ENCODE results near the gene TMEM86B. TPM values are rescaled to one million over a fixed set of nuclear protein-coding genes. Genes with fewer than 3 reads are reported as not detected.

The TMEM86B gene
- total and polyA plus RNA-seq, 2 donors (not counting 3 experiments of a cell fraction or from before 2014, with no cell fraction given) = 4.5 to 5.4 TPM

DNA sequence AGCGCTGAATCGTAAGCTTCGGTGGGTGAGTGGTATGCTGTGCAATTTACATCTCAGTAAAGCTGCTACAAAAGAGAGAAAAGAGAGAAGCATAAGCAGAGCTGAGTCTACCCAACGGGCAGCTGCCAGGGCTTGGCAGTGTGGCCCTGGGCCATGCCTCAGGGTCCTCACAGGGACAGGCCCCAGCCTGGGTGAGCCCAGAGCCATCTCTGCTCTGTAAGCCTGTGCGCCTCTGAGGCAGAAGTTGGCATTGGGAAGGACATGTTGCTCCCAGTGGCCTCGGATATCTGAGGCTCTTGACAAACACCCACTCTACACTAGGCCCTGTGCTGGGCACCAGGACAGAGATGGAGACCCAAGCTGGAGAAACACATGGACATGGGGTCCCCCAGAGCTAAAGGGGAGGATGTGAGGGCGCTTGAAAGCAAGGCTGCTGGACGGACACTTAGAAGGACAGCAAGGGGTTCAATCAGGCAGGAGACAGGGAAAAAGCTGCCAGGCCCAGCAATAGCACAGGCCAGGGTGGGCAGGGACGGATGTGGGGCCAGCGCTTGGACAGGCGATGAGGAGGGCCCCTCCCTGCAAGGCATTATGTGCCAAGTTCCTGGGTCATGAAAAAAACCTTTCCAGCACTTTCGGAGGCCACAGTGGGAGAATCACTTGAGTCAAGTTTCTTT is 15.6 kb upstream of the TMEM86B start:
- Histone ChIP-seq H3K4me1 (ENCODE audit: control insufficient read depth, extremely low read depth, insufficient read depth, low read length) (no peaks in the 10 kb centered on the region), H3K79me2 (ENCODE audit: control insufficient read depth, insufficient read depth, low read length) (peaks cover 23% of the 10 kb centered on the region), H3K9ac (replicated peaks; ENCODE audit: extremely low read depth, insufficient read depth, low read length) (no peak overlapping the region), H4K20me1 (replicated peaks; ENCODE audit: control insufficient read depth, extremely low read depth, insufficient read depth, low read length) (no peaks in the 10 kb centered on the region), H3K9me1 (replicated peaks; ENCODE audit: control insufficient read depth, extremely low read depth, insufficient read depth, low read length) (no peaks in the 10 kb centered on the region), H3K36me3 (ENCODE audit: control insufficient read depth in 2 of 2, extremely low read depth in 1 of 2, insufficient read depth in 2 of 2, low read length in 2 of 2) (peaks cover 10 to 61% of the 10 kb centered on the region in 2 experiments), H3K27me3 (ENCODE audit: control insufficient read depth in 2 of 2, insufficient read depth in 2 of 2, low read length in 2 of 2) (no peaks in the 10 kb centered on the region), H3K4me3 (replicated peaks in 1 of 3; ENCODE audit: insufficient read depth in 1 of 3, low read depth in 1 of 3, low read length in 3 of 3) (no peak overlapping the region), H2AFZ (ENCODE audit: low read depth, low read length) (no peak overlapping the region), H3K9me3 (replicated peaks; ENCODE audit: control insufficient read depth, insufficient read depth, low read length) (no peaks in the 10 kb centered on the region), H3K4me2 (ENCODE audit: insufficient read depth, low read length) (no peak overlapping the region), H3K27ac (ENCODE audit: insufficient read depth, low read depth, low read length) (no peak overlapping the region)
- CTCF ChIA-PET = interaction anchor here (1.2 kb wide), 1 partner anchor 84 kb away, joined by 3 read pairs; no protein-coding TSS in a partner anchor
- BruUV-seq (replicated peaks) = no TSS peak
- POLR2A ChIA-PET = no interaction called here
- dilution Hi-C loops (cut with MboI; ENCODE audit: extremely low pct_ligation_motif_present, low sequenced_read_pairs) = no loop called here
- TF ChIP-seq, protein P1, sequence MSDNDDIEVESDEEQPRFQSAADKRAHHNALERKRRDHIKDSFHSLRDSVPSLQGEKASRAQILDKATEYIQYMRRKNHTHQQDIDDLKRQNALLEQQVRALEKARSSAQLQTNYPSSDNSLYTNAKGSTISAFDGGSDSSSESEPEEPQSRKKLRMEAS (IDR thresholded peaks at IDR 0.05; ENCODE audit: insufficient read depth, insufficient read length) = no peak
- TF ChIP-seq FOS (IDR thresholded peaks at IDR 0.05; ENCODE audit: borderline replicate concordance, insufficient read depth, low read length) (no peak), POLR2AphosphoS5 (IDR thresholded peaks at IDR 0.05; ENCODE audit: insufficient read depth, low read depth, low read length) (no peak), GATA2 (IDR thresholded peaks at IDR 0.05; ENCODE audit: insufficient read depth, insufficient read length, low read depth, low read length) (no peak), EZH2 (IDR thresholded peaks at IDR 0.05; ENCODE audit: borderline replicate concordance, low read depth, low read length, severe bottlenecking) (no peak), JUN (IDR thresholded peaks at IDR 0.05; ENCODE audit: borderline replicate concordance, insufficient read depth, insufficient read length, low read depth) (no peak)
- FAIRE-seq (no peak), DNase-seq (ENCODE audit: low read depth, low spot score) (no peak)
- intact Hi-C loops (cut with micrococcal nuclease) = no loop called here

DNA sequence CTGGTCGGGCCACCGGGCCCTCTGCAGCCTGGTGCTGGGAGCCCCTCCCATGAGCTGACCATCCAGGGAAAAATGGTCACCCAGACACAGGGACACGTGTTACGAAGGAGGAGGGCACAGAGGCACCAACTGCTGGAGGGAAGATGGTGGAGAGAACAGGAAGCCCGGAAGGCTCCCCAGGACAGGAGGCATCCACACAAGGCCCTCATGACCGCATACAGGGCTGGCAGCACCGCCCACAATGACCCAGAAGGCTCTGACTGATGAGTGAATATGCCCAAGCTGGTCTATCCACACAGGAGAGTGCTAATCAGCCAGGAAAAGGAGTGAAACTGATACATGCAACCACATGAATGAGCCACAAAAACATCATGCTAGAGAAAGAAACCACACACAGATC is 14.0 kb upstream of the TMEM86B start:
- Histone ChIP-seq H3K9me3 (replicated peaks; ENCODE audit: control insufficient read depth, insufficient read depth, low read length) (no peaks in the 10 kb centered on the region), H3K4me2 (ENCODE audit: insufficient read depth, low read length) (no peak overlapping the region), H3K27me3 (ENCODE audit: control insufficient read depth in 2 of 2, insufficient read depth in 2 of 2, low read length in 2 of 2) (no peaks in the 10 kb centered on the region), H3K9me1 (replicated peaks; ENCODE audit: control insufficient read depth, extremely low read depth, insufficient read depth, low read length) (no peaks in the 10 kb centered on the region), H3K4me1 (ENCODE audit: control insufficient read depth, extremely low read depth, insufficient read depth, low read length) (no peaks in the 10 kb centered on the region), H3K27ac (ENCODE audit: insufficient read depth, low read depth, low read length) (no peak overlapping the region), H3K79me2 (ENCODE audit: control insufficient read depth, insufficient read depth, low read length) (peaks cover 7% of the 10 kb centered on the region), H3K9ac (replicated peaks; ENCODE audit: extremely low read depth, insufficient read depth, low read length) (no peak overlapping the region), H3K4me3 (replicated peaks in 1 of 3; ENCODE audit: insufficient read depth in 1 of 3, low read depth in 1 of 3, low read length in 3 of 3) (no peak overlapping the region), H4K20me1 (replicated peaks; ENCODE audit: control insufficient read depth, extremely low read depth, insufficient read depth, low read length) (no peaks in the 10 kb centered on the region), H2AFZ (ENCODE audit: low read depth, low read length) (no peak overlapping the region), H3K36me3 (ENCODE audit: control insufficient read depth in 2 of 2, extremely low read depth in 1 of 2, insufficient read depth in 2 of 2, low read length in 2 of 2) (peaks cover 13 to 69% of the 10 kb centered on the region in 2 experiments)
- ChIA-PET CTCF (no interaction called here), POLR2A (no interaction called here)
- FAIRE-seq = no peak
- dilution Hi-C loops (cut with MboI; ENCODE audit: extremely low pct_ligation_motif_present, low sequenced_read_pairs) = no loop called here
- intact Hi-C loops (cut with micrococcal nuclease) = no loop called here
- no peak for TF ChIP-seq EZH2 (IDR thresholded peaks at IDR 0.05; ENCODE audit: borderline replicate concordance, low read depth, low read length, severe bottlenecking)
- no peak for TF ChIP-seq FOS (IDR thresholded peaks at IDR 0.05; ENCODE audit: borderline replicate concordance, insufficient read depth, low read length)
- TF ChIP-seq, protein P2, sequence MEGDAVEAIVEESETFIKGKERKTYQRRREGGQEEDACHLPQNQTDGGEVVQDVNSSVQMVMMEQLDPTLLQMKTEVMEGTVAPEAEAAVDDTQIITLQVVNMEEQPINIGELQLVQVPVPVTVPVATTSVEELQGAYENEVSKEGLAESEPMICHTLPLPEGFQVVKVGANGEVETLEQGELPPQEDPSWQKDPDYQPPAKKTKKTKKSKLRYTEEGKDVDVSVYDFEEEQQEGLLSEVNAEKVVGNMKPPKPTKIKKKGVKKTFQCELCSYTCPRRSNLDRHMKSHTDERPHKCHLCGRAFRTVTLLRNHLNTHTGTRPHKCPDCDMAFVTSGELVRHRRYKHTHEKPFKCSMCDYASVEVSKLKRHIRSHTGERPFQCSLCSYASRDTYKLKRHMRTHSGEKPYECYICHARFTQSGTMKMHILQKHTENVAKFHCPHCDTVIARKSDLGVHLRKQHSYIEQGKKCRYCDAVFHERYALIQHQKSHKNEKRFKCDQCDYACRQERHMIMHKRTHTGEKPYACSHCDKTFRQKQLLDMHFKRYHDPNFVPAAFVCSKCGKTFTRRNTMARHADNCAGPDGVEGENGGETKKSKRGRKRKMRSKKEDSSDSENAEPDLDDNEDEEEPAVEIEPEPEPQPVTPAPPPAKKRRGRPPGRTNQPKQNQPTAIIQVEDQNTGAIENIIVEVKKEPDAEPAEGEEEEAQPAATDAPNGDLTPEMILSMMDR (IDR thresholded peaks at IDR 0.05; ENCODE audit: extremely low read depth in 1 of 2, insufficient read depth in 1 of 2, low read depth in 1 of 2, low read length in 2 of 2) = no peak
- no peak for TF ChIP-seq POLR2A (IDR thresholded peaks at IDR 0.05; ENCODE audit: low read depth, low read length)
- TF ChIP-seq POLR2AphosphoS5 (IDR thresholded peaks at IDR 0.05; ENCODE audit: insufficient read depth, low read depth, low read length) = no peak
- no peak for TF ChIP-seq GATA2 (IDR thresholded peaks at IDR 0.05; ENCODE audit: insufficient read depth, insufficient read length, low read depth, low read length)
- no peak for TF ChIP-seq MYC (IDR thresholded peaks at IDR 0.05; ENCODE audit: low read depth, low read length)
- no peak for TF ChIP-seq JUN (IDR thresholded peaks at IDR 0.05; ENCODE audit: borderline replicate concordance, insufficient read depth, insufficient read length, low read depth)
- TF ChIP-seq, protein P1 (IDR thresholded peaks at IDR 0.05; ENCODE audit: insufficient read depth, insufficient read length) = no peak
- BruUV-seq (replicated peaks) = no TSS peak
- DNase-seq (ENCODE audit: low read depth, low spot score) = no peak
